Measurements from ENCODE around the gene URM1.

The URM1 gene

GRCh38 chr9:128349772-128350171 lies 21.4 kb upstream of the URM1 start:
- no peak for DNase-seq

- no peak for DNase-seq
Observed at GRCh38 chr9:128355451-128355850, 15.7 kb upstream of the URM1 start.

GRCh38 chr9:128358090-128358489 lies 13.1 kb upstream of the URM1 start:
- DNase-seq: no peak

GRCh38 chr9:128358861-128359260 lies 12.3 kb upstream of the URM1 start:
- no peak for DNase-seq

- no peak for DNase-seq
Observed at GRCh38 chr9:128360826-128361225, 10.3 kb upstream of the URM1 start.

- no peak for DNase-seq
Observed at GRCh38 chr9:128361296-128361985, 9.7 kb upstream of the URM1 start.

- peak; percentile 58 for DNase-seq
Observed at GRCh38 chr9:128361986-128362646, 9.1 kb upstream of the URM1 start.

GRCh38 chr9:128362774-128363173 lies 8.4 kb upstream of the URM1 start:
- no peak for DNase-seq

GRCh38 chr9:128365525-128365924 lies 5.6 kb upstream of the URM1 start:
- no peak for DNase-seq

- no peak for DNase-seq
Observed at GRCh38 chr9:128369024-128369706, 2.0 kb upstream of the URM1 start.

GRCh38 chr9:128370367-128370751 lies 815 bp upstream of the URM1 start:
- DNase-seq: no peak

- no peak for DNase-seq
Observed at GRCh38 chr9:128371630-128372117, 500 bp downstream of the URM1 start.

- no peak for DNase-seq
Observed at GRCh38 chr9:128372188-128372641, 1.0 kb downstream of the URM1 start.

GRCh38 chr9:128372784-128373183 lies 1.6 kb downstream of the URM1 start:
- no peak for DNase-seq

GRCh38 chr9:128374221-128374675 lies 3.1 kb downstream of the URM1 start:
- no peak for DNase-seq

GRCh38 chr9:128375865-128376264 lies 4.7 kb downstream of the URM1 start:
- no peak for DNase-seq

GRCh38 chr9:128382261-128382660 lies 11.1 kb downstream of the URM1 start:
- no peak for DNase-seq

GRCh38 chr9:128383007-128383753 lies 12.0 kb downstream of the URM1 start:
- DNase-seq: no peak

GRCh38 chr9:128383791-128384190 lies 12.6 kb downstream of the URM1 start:
- no peak for DNase-seq

GRCh38 chr9:128384801-128385495 lies 13.8 kb downstream of the URM1 start:
- DNase-seq: no peak

GRCh38 chr9:128385496-128386460 lies 14.6 kb downstream of the URM1 start:
- no peak for DNase-seq

All from effector CD8-positive, alpha-beta T cell (primary cell).